PC-3 (cell line): ENCODE measurements around the gene ATG4B. TPM values are rescaled to one million over a fixed set of nuclear protein-coding genes. Genes with fewer than 3 reads are reported as not detected.

Experiments
- ATAC-seq: fragments of 200-7000 bp; cut with Tn5 transposase; 2 replicates; pipeline ENCODE4 v1.9.1; 2020; ENCODE audit warnings: mild to moderate bottlenecking, moderate library complexity
- BruUV-seq: library from RNA; stranded (reverse); fragments of 400-500 nt; replicated peaks from 2 replicates; lab custom pipeline; 2021; lab: Mats Ljungman, UMichigan
- CTCF ChIA-PET: fragments of 300-600 bp; sonication (Branson Sonifier 250); formaldehyde crosslinking; loops from one replicate; lab custom pipeline; 2022; ENCODE audit warnings: antibody characterized with exemption; lab: Charles Lee
- POLR2A ChIA-PET: fragments of 300-600 bp; sonication (Branson Sonifier 250); formaldehyde crosslinking; loops from one replicate; lab custom pipeline; 2022; ENCODE audit warnings: antibody characterized with exemption; ENCODE audit not compliant: unreplicated experiment; lab: Charles Lee
- DNase-seq: peaks from one replicate; pipeline ENCODE4 v3.0.0-alpha.2; 2015
- H2AFZ ChIP-seq: fragments of 300-600 bp; sonication (generic); 2 replicates; pipeline ENCODE4 v1.6.0; 2016; ENCODE audit warnings: antibody characterized with exemption, low read length
- H3F3A ChIP-seq: fragments of 300-600 bp; sonication (generic); one replicate; pipeline ENCODE4 v1.6.0; 2017; ENCODE audit warnings: antibody characterized with exemption, low read length, control low read depth, mild to moderate bottlenecking; ENCODE audit not compliant: unreplicated experiment
- H3K27ac ChIP-seq: fragments of 300-600 bp; sonication (generic); 2 replicates; pipeline ENCODE4 v1.5.1; 2016; ENCODE audit warnings: mild to moderate bottlenecking, low read length
- H3K27me3 ChIP-seq: fragments of 300-600 bp; sonication (generic); 2 replicates; pipeline ENCODE4 v1.6.1; 2016; ENCODE audit warnings: low read length, mixed read lengths
- H3K36me3 ChIP-seq: fragments of 300-600 bp; sonication (generic); 2 replicates; pipeline ENCODE4 v1.6.1; 2016; ENCODE audit warnings: low read depth, mixed run types, low read length, mixed read lengths
- H3K4me1 ChIP-seq: fragments of 300-600 bp; sonication (generic); 2 replicates; pipeline ENCODE4 v1.5.1; 2016; ENCODE audit warnings: low read length; ENCODE audit not compliant: insufficient read depth
- H3K4me2 ChIP-seq: fragments of 300-600 bp; sonication (generic); 2 replicates; pipeline ENCODE4 v1.6.0; 2016; ENCODE audit warnings: low read length
- H3K4me3 ChIP-seq: fragments of 300-600 bp; sonication (generic); 2 replicates; pipeline ENCODE4 v1.5.1; 2016; ENCODE audit warnings: mild to moderate bottlenecking, low read length, mixed read lengths
- H3K79me2 ChIP-seq: fragments of 300-600 bp; sonication (generic); 2 replicates; pipeline ENCODE4 v1.6.1; 2017; ENCODE audit warnings: low read length, mixed read lengths
- H3K9ac ChIP-seq: fragments of 300-600 bp; sonication (generic); 2 replicates; pipeline ENCODE4 v1.6.0; 2016; ENCODE audit warnings: mild to moderate bottlenecking, low read length
- H3K9me2 ChIP-seq: fragments of 300-600 bp; sonication (generic); replicated peaks from 2 replicates; pipeline ENCODE4 v1.6.1; 2016; ENCODE audit warnings: mixed run types, low read length, mixed read lengths
- H3K9me3 ChIP-seq: fragments of 300-600 bp; sonication (generic); 2 replicates; pipeline ENCODE4 v1.6.1; 2016; ENCODE audit warnings: low read length, mixed read lengths
- H4K20me1 ChIP-seq: fragments of 300-600 bp; sonication (generic); 2 replicates; pipeline ENCODE4 v1.6.1; 2016; ENCODE audit warnings: low read length, mixed read lengths
- EZH2 ChIP-seq: fragments of 300-600 bp; sonication (generic); IDR thresholded peaks from one replicate; pipeline ENCODE4 v1.6.1; 2017; ENCODE audit warnings: antibody characterized with exemption, mild to moderate bottlenecking, low read length; ENCODE audit not compliant: unreplicated experiment
- EZH2phosphoT487 ChIP-seq: fragments of 300-600 bp; sonication (generic); IDR thresholded peaks from 2 replicates; pipeline ENCODE4 v1.6.1; 2018; ENCODE audit warnings: mild to moderate bottlenecking, antibody characterized with exemption, low read length, borderline replicate concordance
- intact Hi-C: fragments of 100-400 bp; cut with micrococcal nuclease; formaldehyde crosslinking; loops from 2 replicates; pipeline ENCODE4 v1.9.0; 2023
- total RNA-seq: library from RNA; depleted of rRNA; stranded (reverse); fragments of >200 nt; gene quantifications from 2 replicates; pipeline ENCODE4 v1.2.3, GENCODE V29; 2014
- TF ChIP-seq, protein P1 (sequence below): fragments of 300-600 bp; sonication (generic); conservative IDR thresholded peaks from 2 replicates; pipeline ENCODE4 v1.5.1; 2017; ENCODE audit warnings: antibody characterized with exemption, low read depth, mild to moderate bottlenecking, low read length

The ATG4B gene
- total RNA-seq, 1 experiment from 2014 or later: 83.0 TPM

DNA sequence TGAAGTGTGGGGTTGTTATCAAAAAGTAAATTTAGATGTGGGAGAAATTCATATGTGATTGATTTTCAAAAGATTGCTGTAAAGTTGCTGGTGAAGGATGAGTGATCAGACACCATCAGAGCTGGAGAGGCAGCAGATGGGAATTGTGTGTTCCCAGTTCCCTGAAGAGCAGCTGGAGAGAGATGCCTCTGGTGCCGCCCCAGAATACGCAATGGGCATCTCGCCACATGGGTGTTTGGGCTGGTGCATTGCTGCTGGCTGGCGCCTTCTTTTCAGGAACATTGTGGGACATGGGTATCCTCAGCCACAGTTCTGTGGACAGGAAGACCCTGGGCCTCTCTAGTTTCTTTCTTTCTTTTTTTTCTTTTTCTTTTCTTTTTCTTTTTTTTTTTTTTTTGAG, 11.9 kb downstream of the ATG4B start:
- peaks cover 7% of the 10 kb centered on the region; the same call in 1 of the 2 replicates for H4K20me1 ChIP-seq
- CTCF ChIA-PET: no interaction called here
- H3K27ac ChIP-seq: no peak overlapping the region

DNA sequence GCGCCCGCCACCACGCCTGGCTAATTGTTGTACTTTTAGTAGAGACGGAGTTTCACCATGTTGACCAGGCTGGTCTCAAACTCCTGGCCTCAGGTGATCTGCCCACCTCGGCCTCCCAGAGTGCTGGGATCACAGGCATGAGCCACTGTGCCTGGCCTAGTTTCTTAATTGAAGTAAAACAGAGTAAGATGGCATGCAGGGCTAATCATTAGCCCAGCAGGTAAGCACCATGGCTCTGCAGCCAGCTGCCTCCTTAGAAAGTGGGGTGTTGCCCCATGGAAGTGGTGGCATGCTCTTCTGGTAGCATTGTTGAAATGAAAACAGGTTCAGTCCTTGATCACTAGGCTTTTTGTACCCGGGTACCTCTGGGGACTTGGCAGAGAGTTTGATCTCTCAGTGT, 12.4 kb downstream of the ATG4B start:
- Histone ChIP-seq H3K36me3 (peaks cover 17% of the 10 kb centered on the region), H3K9ac (no peak overlapping the region), H3K9me3 (no peaks in the 10 kb centered on the region), H3K4me1 (no peaks in the 10 kb centered on the region), H3F3A (no peaks in the 10 kb centered on the region), H3K79me2 (peaks cover 58% of the 10 kb centered on the region), H3K27me3 (no peaks in the 10 kb centered on the region), H3K4me3 (no peak overlapping the region), H3K9me2 (no peaks in the 10 kb centered on the region), H2AFZ (no peak overlapping the region), H3K4me2 (no peak overlapping the region), H4K20me1 (peaks cover 6% of the 10 kb centered on the region; the same call in 1 of the 2 replicates), H3K27ac (no peak overlapping the region)
- no peak for TF ChIP-seq EZH2
- no peak for TF ChIP-seq EZH2phosphoT487
- TF ChIP-seq, protein P1, sequence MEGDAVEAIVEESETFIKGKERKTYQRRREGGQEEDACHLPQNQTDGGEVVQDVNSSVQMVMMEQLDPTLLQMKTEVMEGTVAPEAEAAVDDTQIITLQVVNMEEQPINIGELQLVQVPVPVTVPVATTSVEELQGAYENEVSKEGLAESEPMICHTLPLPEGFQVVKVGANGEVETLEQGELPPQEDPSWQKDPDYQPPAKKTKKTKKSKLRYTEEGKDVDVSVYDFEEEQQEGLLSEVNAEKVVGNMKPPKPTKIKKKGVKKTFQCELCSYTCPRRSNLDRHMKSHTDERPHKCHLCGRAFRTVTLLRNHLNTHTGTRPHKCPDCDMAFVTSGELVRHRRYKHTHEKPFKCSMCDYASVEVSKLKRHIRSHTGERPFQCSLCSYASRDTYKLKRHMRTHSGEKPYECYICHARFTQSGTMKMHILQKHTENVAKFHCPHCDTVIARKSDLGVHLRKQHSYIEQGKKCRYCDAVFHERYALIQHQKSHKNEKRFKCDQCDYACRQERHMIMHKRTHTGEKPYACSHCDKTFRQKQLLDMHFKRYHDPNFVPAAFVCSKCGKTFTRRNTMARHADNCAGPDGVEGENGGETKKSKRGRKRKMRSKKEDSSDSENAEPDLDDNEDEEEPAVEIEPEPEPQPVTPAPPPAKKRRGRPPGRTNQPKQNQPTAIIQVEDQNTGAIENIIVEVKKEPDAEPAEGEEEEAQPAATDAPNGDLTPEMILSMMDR: no peak
- CTCF ChIA-PET: no interaction called here
- intact Hi-C loops: no loop called here
- DNase-seq: no peak
- no peak for ATAC-seq
- POLR2A ChIA-PET: no interaction called here
- no TSS peak for BruUV-seq

More for the DNA sequence above, 11.9 kb downstream of the ATG4B start:
- BruUV-seq: no TSS peak
- Histone ChIP-seq H3K9me3 (no peaks in the 10 kb centered on the region), H3K79me2 (peaks cover 63% of the 10 kb centered on the region), H3F3A (no peaks in the 10 kb centered on the region), H3K36me3 (peaks cover 13% of the 10 kb centered on the region), H3K27me3 (no peaks in the 10 kb centered on the region), H2AFZ (no peak overlapping the region), H3K4me1 (no peaks in the 10 kb centered on the region), H3K4me3 (no peak overlapping the region), H3K9me2 (no peaks in the 10 kb centered on the region), H3K4me2 (no peak overlapping the region), H3K9ac (no peak overlapping the region)
- ATAC-seq (no peak), DNase-seq (no peak)
- TF ChIP-seq, protein P1: no peak
- TF ChIP-seq EZH2 (no peak), EZH2phosphoT487 (no peak)
- POLR2A ChIA-PET: no interaction called here
- intact Hi-C loops: no loop called here

DNA sequence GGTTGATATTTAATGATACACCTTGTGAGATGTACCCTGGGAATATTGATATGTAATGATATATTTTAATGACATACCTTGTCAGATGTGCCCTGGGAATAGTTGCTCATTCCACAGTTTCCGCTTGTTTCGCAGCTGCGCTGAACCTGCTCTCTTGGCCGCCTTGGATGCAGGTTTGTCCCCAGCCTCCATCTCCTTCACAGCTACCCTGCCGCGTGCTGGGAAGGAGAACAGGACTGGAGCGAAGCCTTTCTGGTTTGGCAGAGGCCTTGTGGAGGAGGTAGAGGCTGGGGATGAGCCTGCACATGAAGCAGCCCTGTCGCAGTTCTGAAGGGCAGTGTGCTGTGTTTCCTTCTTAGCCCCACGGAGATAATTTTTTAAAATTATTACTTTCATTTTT, 14.6 kb downstream of the ATG4B start:
- peaks cover 35% of the 10 kb centered on the region for H3K79me2 ChIP-seq
- no peak for TF ChIP-seq EZH2phosphoT487
- TF ChIP-seq EZH2: no peak
- TF ChIP-seq, protein P1: no peak
- no peak overlapping the region for H3K9ac ChIP-seq
- DNase-seq (no peak), ATAC-seq (no peak)
- H3K27me3 ChIP-seq: no peaks in the 10 kb centered on the region
- H2AFZ ChIP-seq: no peak overlapping the region
- no TSS peak for BruUV-seq
- POLR2A ChIA-PET: no interaction called here
- intact Hi-C loops: no loop called here
- CTCF ChIA-PET: no interaction called here
- no peak overlapping the region for H3K27ac ChIP-seq
- no peaks in the 10 kb centered on the region for H3F3A ChIP-seq
- H3K36me3 ChIP-seq: peaks cover 17% of the 10 kb centered on the region
- no peaks in the 10 kb centered on the region for H3K9me2 ChIP-seq
- H3K4me2 ChIP-seq: no peak overlapping the region
- H3K4me3 ChIP-seq: no peak overlapping the region
- H3K9me3 ChIP-seq: no peaks in the 10 kb centered on the region
- no peaks in the 10 kb centered on the region for H3K4me1 ChIP-seq
- H4K20me1 ChIP-seq: no peaks in the 10 kb centered on the region; the same call in 1 of the 2 replicates
